Inflammatory macrophage treated with lipopolysaccharide for 4 hours (primary cell): ENCODE measurements around the gene ARHGEF16.
A peak's percentile ranks its signal among the peaks of the same experiment; 100 is the strongest.

ENCODE experiments used
- DNase-seq: peaks from one replicate; pipeline ENCODE4 v3.0.0-alpha.2; 2020

The ARHGEF16 gene

GRCh38 chr1:3453891-3454810, at the start of gene ARHGEF16:
TSS of gene ARHGEF16 (plus strand) at chr1:3454665. CDS start at chr1:3463085, 8,420 bp downstream.
- DNase-seq: peak; percentile 33

- no peak for DNase-seq
Observed at GRCh38 chr1:3404801-3405200, 49.7 kb upstream of the ARHGEF16 start.

GRCh38 chr1:3405491-3405890, 49.0 kb upstream of the ARHGEF16 start:
- DNase-seq: no peak

- DNase-seq: no peak
Observed at GRCh38 chr1:3405974-3406867, 48.2 kb upstream of the ARHGEF16 start.

- no peak for DNase-seq
Observed at GRCh38 chr1:3407021-3407420, 47.4 kb upstream of the ARHGEF16 start.

- no peak for DNase-seq
Observed at GRCh38 chr1:3408751-3409266, 45.7 kb upstream of the ARHGEF16 start.

GRCh38 chr1:3409366-3410141, 44.9 kb upstream of the ARHGEF16 start:
- no peak for DNase-seq

- no peak for DNase-seq
Observed at GRCh38 chr1:3410142-3410925, 44.1 kb upstream of the ARHGEF16 start.

GRCh38 chr1:3411806-3412205, 42.7 kb upstream of the ARHGEF16 start:
- DNase-seq: no peak

- no peak for DNase-seq
Observed at GRCh38 chr1:3412376-3412775, 42.1 kb upstream of the ARHGEF16 start.

GRCh38 chr1:3413975-3414710, 40.3 kb upstream of the ARHGEF16 start:
- no peak for DNase-seq

- no peak for DNase-seq
Observed at GRCh38 chr1:3415260-3416090, 39.0 kb upstream of the ARHGEF16 start.

GRCh38 chr1:3417082-3417739, 37.3 kb upstream of the ARHGEF16 start:
- DNase-seq: peak; percentile 1

- no peak for DNase-seq
Observed at GRCh38 chr1:3417934-3418333, 36.5 kb upstream of the ARHGEF16 start.

- no peak for DNase-seq
Observed at GRCh38 chr1:3418600-3418999, 35.9 kb upstream of the ARHGEF16 start.

GRCh38 chr1:3419415-3420204, 34.9 kb upstream of the ARHGEF16 start:
- no peak for DNase-seq

- no peak for DNase-seq
Observed at GRCh38 chr1:3420218-3420951, 34.1 kb upstream of the ARHGEF16 start.

GRCh38 chr1:3422638-3423037, 31.8 kb upstream of the ARHGEF16 start:
- no peak for DNase-seq
